H1 (cell line): ENCODE results near the gene CELSR1. TPM values are rescaled to one million over a fixed set of nuclear protein-coding genes. Genes with fewer than 3 reads are reported as not detected.
A peak's percentile ranks its signal among the peaks of the same experiment; 100 is the strongest.

Source experiments
- CTCF ChIA-PET: fragments of 300-600 bp; sonication (Branson Sonifier 250); formaldehyde crosslinking; loops from one replicate; lab custom pipeline; 2021; ENCODE audit not compliant: partially characterized antibody; lab: Charles Lee
- POLR2A ChIA-PET: fragments of 300-600 bp; sonication (Branson Sonifier 250); formaldehyde crosslinking; loops from one replicate; lab custom pipeline; 2021; ENCODE audit warnings: inconsistent platforms; ENCODE audit not compliant: partially characterized antibody; lab: Charles Lee
- DNase-seq, 2 experiments: peaks; one replicate each; pipeline versions ENCODE4 v3.0.0 to v3.0.0-alpha.2; 2010 to 2022; ENCODE audit warnings: low spot score in 2 of 2, low read depth in 1 of 2, mixed read lengths in 1 of 2
- FAIRE-seq: peaks from 2 replicates; lab custom pipeline; 2011; peaks lifted over from hg19 to GRCh38; lab: Jason Lieb, UNC
- H2AFZ ChIP-seq: 2 replicates; pipeline ENCODE4 v1.8.1; 2012; ENCODE audit warnings: low read length, inconsistent platforms
- H2AK5ac ChIP-seq: 2 replicates; pipeline ENCODE4 v1.6.1; 2013; ENCODE audit warnings: low read depth, low read length
- H2BK120ac ChIP-seq: replicated peaks from 2 replicates; pipeline ENCODE3; 2013; ENCODE audit warnings: low read depth, low read length, inconsistent platforms
- H2BK12ac ChIP-seq: 2 replicates; pipeline ENCODE4 v1.6.1; 2013; ENCODE audit warnings: low read depth, low read length
- H2BK15ac ChIP-seq: 2 replicates; pipeline ENCODE4 v1.6.1; 2013; ENCODE audit warnings: low read length
- H2BK20ac ChIP-seq: 2 replicates; pipeline ENCODE4 v1.6.1; 2013; ENCODE audit warnings: low read length
- H2BK5ac ChIP-seq: 2 replicates; pipeline ENCODE4 v1.6.1; 2013; ENCODE audit warnings: low read depth, low read length
- H3K14ac ChIP-seq: 2 replicates; pipeline ENCODE4 v1.6.1; 2013; ENCODE audit warnings: inconsistent platforms; ENCODE audit not compliant: insufficient read length
- H3K18ac ChIP-seq: 2 replicates; pipeline ENCODE4 v1.6.1; 2013; ENCODE audit warnings: low read length; ENCODE audit errors: extremely low read depth
- H3K23ac ChIP-seq: 2 replicates; pipeline ENCODE4 v1.6.1; 2013; ENCODE audit warnings: inconsistent platforms; ENCODE audit not compliant: insufficient read length
- H3K23me2 ChIP-seq: 2 replicates; pipeline ENCODE4 v1.6.1; 2013; ENCODE audit warnings: low read depth, low read length
- H3K27ac ChIP-seq: 2 replicates; pipeline ENCODE4 v1.6.1; 2011; ENCODE audit warnings: low read depth, low read length, inconsistent platforms
- H3K27me3 ChIP-seq, 4 experiments: replicated peaks in 1 of 4; 1 replicate in 1 of 4; 2 replicates in 3 of 4; pipeline versions ENCODE4 v1.6.1 to v1.8.1; 2011 to 2013; ENCODE audit warnings: low read length in 3 of 4, mild to moderate bottlenecking in 3 of 4, inconsistent platforms in 2 of 4, mixed read lengths in 2 of 4, moderate library complexity in 1 of 4; ENCODE audit not compliant: control insufficient read depth in 3 of 4, insufficient read depth in 3 of 4; ENCODE audit errors: extremely low read depth in 1 of 4
- H3K36me3 ChIP-seq, 4 experiments: 2 replicates each; pipeline versions ENCODE4 v1.6.1 to v1.8.1; 2011 to 2013; ENCODE audit warnings: mild to moderate bottlenecking in 4 of 4, low read length in 3 of 4, moderate library complexity in 2 of 4, control low read depth in 1 of 4, inconsistent platforms in 1 of 4; ENCODE audit not compliant: insufficient read depth in 4 of 4, control insufficient read depth in 2 of 4
- H3K4ac ChIP-seq: replicated peaks from 2 replicates; pipeline ENCODE3; 2013; ENCODE audit warnings: low read length, low read depth, mixed read lengths, inconsistent platforms; ENCODE audit not compliant: insufficient read length
- H3K4me1 ChIP-seq, 4 experiments: replicated peaks in 1 of 4; 1 replicate in 1 of 4; 2 replicates in 3 of 4; pipeline versions ENCODE4 v1.6.1 to v1.8.1; 2011 to 2013; ENCODE audit warnings: low read length in 3 of 4, inconsistent platforms in 2 of 4, mixed read lengths in 1 of 4; ENCODE audit not compliant: insufficient read depth in 4 of 4, control insufficient read depth in 3 of 4
- H3K4me2 ChIP-seq, 2 experiments: 2 replicates each; pipeline versions ENCODE4 v1.6.1 to v1.8.1; 2011 to 2013; ENCODE audit warnings: low read depth in 2 of 2, low read length in 2 of 2, control low read depth in 1 of 2, inconsistent platforms in 1 of 2, mild to moderate bottlenecking in 1 of 2; ENCODE audit not compliant: insufficient read depth in 1 of 2
- H3K4me3 ChIP-seq, 4 experiments: fragments of 200-600, 300-600 bp in 1 of 4; sonication (generic), shearing (Covaris generic), sonication (Bioruptor Twin) in 1 of 4; 2 replicates each; pipeline versions ENCODE4 v1.5.1 to v1.8.1; 2011 to 2016; ENCODE audit warnings: low read length in 4 of 4, low read depth in 3 of 4, control low read depth in 2 of 4, inconsistent platforms in 2 of 4, mild to moderate bottlenecking in 2 of 4, mixed read lengths in 1 of 4, moderate library complexity in 1 of 4; ENCODE audit not compliant: insufficient read depth in 2 of 4; ENCODE audit errors: extremely low read depth in 1 of 4
- H3K56ac ChIP-seq: replicated peaks from 2 replicates; pipeline ENCODE3; 2013; ENCODE audit warnings: low read depth, mild to moderate bottlenecking, mixed read lengths, low read length, inconsistent platforms; ENCODE audit not compliant: insufficient read length
- H3K79me1 ChIP-seq: 2 replicates; pipeline ENCODE4 v1.6.1; 2013; ENCODE audit warnings: low read depth, low read length, control low read depth
- H3K79me2 ChIP-seq, 2 experiments: 2 replicates each; pipeline versions ENCODE4 v1.6.1 to v1.8.1; 2012 to 2013; ENCODE audit warnings: low read length in 2 of 2, mild to moderate bottlenecking in 2 of 2, inconsistent platforms in 1 of 2; ENCODE audit not compliant: insufficient read depth in 2 of 2, control insufficient read depth in 1 of 2
- H3K9ac ChIP-seq, 4 experiments: replicated peaks in 1 of 4; 1 replicate in 1 of 4; 2 replicates in 3 of 4; pipeline versions ENCODE4 v1.6.1 to v1.8.1; 2011 to 2013; ENCODE audit warnings: low read depth in 3 of 4, low read length in 3 of 4, control low read depth in 2 of 4, mild to moderate bottlenecking in 2 of 4, moderate library complexity in 2 of 4, inconsistent platforms in 1 of 4; ENCODE audit errors: extremely low read depth in 1 of 4
- H3K9me3 ChIP-seq, 2 experiments: 2 replicates each; pipeline versions ENCODE4 v1.6.1 to v1.8.1; 2012 to 2013; ENCODE audit warnings: mild to moderate bottlenecking in 2 of 2, moderate library complexity in 2 of 2, control low read depth in 1 of 2, inconsistent platforms in 1 of 2, low read depth in 1 of 2, low read length in 1 of 2, mixed read lengths in 1 of 2; ENCODE audit not compliant: insufficient read depth in 2 of 2
- H4K20me1 ChIP-seq, 2 experiments: replicated peaks in 1 of 2; 2 replicates each; pipeline versions ENCODE3 to v1.8.1; 2011 to 2013; ENCODE audit warnings: inconsistent platforms in 2 of 2, low read length in 2 of 2, mild to moderate bottlenecking in 1 of 2; ENCODE audit not compliant: insufficient read depth in 2 of 2, control insufficient read depth in 1 of 2
- H4K5ac ChIP-seq: 2 replicates; pipeline ENCODE4 v1.6.1; 2013; ENCODE audit warnings: low read length, low read depth, mixed read lengths, inconsistent platforms; ENCODE audit not compliant: insufficient read length
- H4K8ac ChIP-seq: 2 replicates; pipeline ENCODE4 v1.8.0; 2013; ENCODE audit warnings: mild to moderate bottlenecking, moderate library complexity, low read length, inconsistent platforms; ENCODE audit not compliant: insufficient read depth; ENCODE audit errors: extremely low read depth
- H4K91ac ChIP-seq: replicated peaks from 2 replicates; pipeline ENCODE3; 2013; ENCODE audit warnings: low read length, mixed read lengths, inconsistent platforms; ENCODE audit not compliant: insufficient read length
- ATF2 ChIP-seq: IDR thresholded peaks from 2 replicates; pipeline ENCODE4 v1.6.1; 2012; ENCODE audit warnings: low read length, inconsistent platforms
- EP300 ChIP-seq, 2 experiments: IDR thresholded peaks; 1 replicate in 1 of 2; 2 replicates in 1 of 2; pipeline ENCODE4 v1.6.1; 2011 to 2012; ENCODE audit warnings: low read depth in 2 of 2, low read length in 2 of 2, mild to moderate bottlenecking in 2 of 2, borderline replicate concordance in 1 of 2, inconsistent platforms in 1 of 2, moderate library complexity in 1 of 2
- SAP30 ChIP-seq: fragments of 300-600 bp; sonication (generic); IDR thresholded peaks from 2 replicates; pipeline ENCODE4 v1.7.1; 2012; ENCODE audit warnings: low read length, moderate library complexity, mild to moderate bottlenecking, inconsistent platforms; ENCODE audit not compliant: insufficient read depth, insufficient replicate concordance
- WGBS, 2 experiments: shearing (Covaris generic) in 1 of 2; methylation state at CpG; one replicate each; pipeline versions ENCODE4 v1.1.6 to v1.1.7; 2013 to 2015; ENCODE audit warnings: low lambda C conversion rate in 2 of 2, mixed read lengths in 2 of 2, inconsistent platforms in 1 of 2, low coverage in 1 of 2, missing lambda C conversion rate in 1 of 2; ENCODE audit not compliant: insufficient replicate concordance in 2 of 2, insufficient coverage in 1 of 2, insufficient read length in 1 of 2; ENCODE audit errors: extremely low coverage in 1 of 2, missing lambda C conversion rate in 1 of 2; 5-methylcytosine and 5-hydroxymethylcytosine counted together
- polyA plus RNA-seq, 7 experiments: library from polyadenylated mRNA; depleted of rRNA in 3 of 7; stranded (reverse) in 5 of 7; unstranded in 2 of 7; fragments of >200 nt in 5 of 7; fragments of 200-250 nt in 2 of 7; gene quantifications; 1 replicate in 5 of 7; 2 replicates in 1 of 7; 4 replicates in 1 of 7; pipeline versions ENCODE4 v1.2.1 to v1.2.3, GENCODE V29; 2011 to 2013; ENCODE audit warnings: missing spikeins in 2 of 7, mixed read lengths in 2 of 7
- total RNA-seq: library from RNA; stranded (reverse); fragmentation: NEBNext Ultra II Directional; extraction: Animal tissue kit (Norgen Biotek cat#: 25700); gene quantifications from 2 replicates; pipeline ENCODE4 v1.2.1, GENCODE V29; 2021

CELSR1 gene
- total and polyA plus RNA-seq, 2 of the 8 experiments (the other 6 are each of a cell fraction or from before 2014, with no cell fraction given): 9.0 to 12.4 TPM

GRCh38 chr22:46507451-46508425 is 29.7 kb downstream of the CELSR1 start:
- Histone ChIP-seq H3K79me2 (no peaks in the 10 kb centered on the region), H3K4me2 (no peak overlapping the region), H2AK5ac (peak overlapping the region; percentile 56; the same call in 1 of the 2 replicates), H2BK12ac (0 out of 2 replicates have a peak overlapping the region, but pooled peaks have one; percentile 39), H3K23me2 (no peaks in the 10 kb centered on the region), H2BK15ac (0 out of 2 replicates have a peak overlapping the region, but pooled peaks have one; percentile 46), H3K79me1 (no peaks in the 10 kb centered on the region), H3K9ac (no peak overlapping the region), H3K14ac (no peak overlapping the region), H3K27ac (no peak overlapping the region), H3K23ac (no peak overlapping the region), H3K9me3 (no peaks in the 10 kb centered on the region), H3K56ac (no peak overlapping the region), H2AFZ (no peak overlapping the region), H3K18ac (no peak overlapping the region; the same call in none of the 2 replicates), H4K91ac (peak overlapping the region; percentile 55), H4K8ac (peak overlapping the region; percentile 86), H3K36me3 (no peaks in the 10 kb centered on the region), H2BK20ac (no peak overlapping the region), H3K27me3 (no peaks in the 10 kb centered on the region), H2BK5ac (peak overlapping the region; percentile 75; the same call in 1 of the 2 replicates), H4K20me1 (peaks cover 0 to 8% of the 10 kb centered on the region in 2 experiments), H3K4ac (peak overlapping the region; percentile 69), H4K5ac (peak overlapping the region; percentile 17), H3K4me1 (peaks cover 0 to 27% (median 12%) of the 10 kb centered on the region in 4 experiments; a peak in 6 of 7 replicates), H2BK120ac (peak overlapping the region; percentile 33), H3K4me3 (no peak overlapping the region)
- DNase-seq: no peak
- TF ChIP-seq SAP30 (no peak), ATF2 (no peak), EP300 (IDR thresholded peaks at IDR 0.05; ENCODE audit: borderline replicate concordance in 1 of 2, low read depth in 2 of 2, low read length in 2 of 2) (no peak)
- ChIA-PET CTCF (interaction anchor here (1.2 to 1.6 kb wide), 3 partner anchors 34 to 140 kb away, joined by 3 read pairs; no protein-coding TSS in a partner anchor), POLR2A (no interaction called here)
- 81% methylated on average over 23 of the region's 34 CpGs; no CpG with 5 or more reads in 1 of the 2 experiments for WGBS, 2 experiments
- FAIRE-seq: no peak
